ENCODE measurements around the gene OR6K3.

DNA sequence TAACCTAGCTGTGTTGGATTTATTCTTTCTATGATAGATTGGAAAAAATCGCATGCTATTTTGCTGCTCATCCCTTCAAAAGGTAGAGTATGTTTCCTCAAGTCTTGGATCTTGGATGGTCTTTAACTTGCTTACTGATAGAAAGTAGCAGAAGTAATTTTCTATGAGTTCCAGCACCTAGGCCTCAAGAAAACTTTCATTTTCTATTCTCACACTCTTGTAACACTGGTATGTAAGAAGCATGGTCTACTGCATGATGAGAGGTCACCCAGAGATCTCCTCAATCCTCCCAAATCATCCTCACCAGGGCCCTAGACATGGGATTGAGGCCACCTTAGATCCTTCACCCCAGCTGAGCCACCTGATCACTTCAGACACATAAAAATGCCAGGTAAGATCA, 41.2 kb downstream of the OR6K3 start:
- TF ChIP-seq, protein P1, sequence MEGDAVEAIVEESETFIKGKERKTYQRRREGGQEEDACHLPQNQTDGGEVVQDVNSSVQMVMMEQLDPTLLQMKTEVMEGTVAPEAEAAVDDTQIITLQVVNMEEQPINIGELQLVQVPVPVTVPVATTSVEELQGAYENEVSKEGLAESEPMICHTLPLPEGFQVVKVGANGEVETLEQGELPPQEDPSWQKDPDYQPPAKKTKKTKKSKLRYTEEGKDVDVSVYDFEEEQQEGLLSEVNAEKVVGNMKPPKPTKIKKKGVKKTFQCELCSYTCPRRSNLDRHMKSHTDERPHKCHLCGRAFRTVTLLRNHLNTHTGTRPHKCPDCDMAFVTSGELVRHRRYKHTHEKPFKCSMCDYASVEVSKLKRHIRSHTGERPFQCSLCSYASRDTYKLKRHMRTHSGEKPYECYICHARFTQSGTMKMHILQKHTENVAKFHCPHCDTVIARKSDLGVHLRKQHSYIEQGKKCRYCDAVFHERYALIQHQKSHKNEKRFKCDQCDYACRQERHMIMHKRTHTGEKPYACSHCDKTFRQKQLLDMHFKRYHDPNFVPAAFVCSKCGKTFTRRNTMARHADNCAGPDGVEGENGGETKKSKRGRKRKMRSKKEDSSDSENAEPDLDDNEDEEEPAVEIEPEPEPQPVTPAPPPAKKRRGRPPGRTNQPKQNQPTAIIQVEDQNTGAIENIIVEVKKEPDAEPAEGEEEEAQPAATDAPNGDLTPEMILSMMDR (conservative IDR thresholded peaks at IDR 0.05; ENCODE audit: low read length) = no peak
- no peak for TF ChIP-seq EZH2phosphoT487 (IDR thresholded peaks at IDR 0.05; ENCODE audit: borderline replicate concordance, low read depth, low read length)
